Tibial nerve (tissue), 4 donors: ENCODE measurements around the gene SNX8. TPM values are rescaled to one million over a fixed set of nuclear protein-coding genes. Genes with fewer than 3 reads are reported as not detected.

Experiments
- DNase-seq, 2 donors: peaks; one replicate each; pipeline ENCODE4 v3.0.0-alpha.2; 2019; ENCODE audit warnings: low spot score in 2 of 2
- H3K27ac ChIP-seq, 4 donors: fragments of 200-600 bp; sonication (generic) in 3 of 4; one replicate each; pipeline ENCODE4 v1.5.1; 2017 to 2019; ENCODE audit warnings: mild to moderate bottlenecking in 1 of 4
- H3K27me3 ChIP-seq, 2 donors: fragments of 200-600 bp; sonication (generic) in 1 of 2; one replicate each; pipeline versions ENCODE4 v1.5.1 to v1.6.0; 2017 to 2019
- H3K36me3 ChIP-seq, 3 donors: fragments of 200-600 bp; sonication (generic); one replicate each; pipeline ENCODE4 v1.5.1; 2018 to 2019
- H3K4me1 ChIP-seq, 4 donors: fragments of 200-600 bp; sonication (generic) in 3 of 4; one replicate each; pipeline ENCODE4 v1.5.1; 2017 to 2019
- H3K4me3 ChIP-seq, 4 donors: fragments of 200-600 bp; sonication (generic) in 3 of 4; one replicate each; pipeline ENCODE4 v1.5.1; 2017 to 2019; ENCODE audit warnings: mild to moderate bottlenecking in 1 of 4, moderate library complexity in 1 of 4
- H3K9me3 ChIP-seq, 4 donors: fragments of 200-600 bp; sonication (generic) in 3 of 4; one replicate each; pipeline ENCODE4 v1.5.1; 2017 to 2019
- CTCF ChIP-seq, 5 experiments: fragments of 200-600 bp in 3 of 5; fragments of 450-650 bp in 2 of 5; sonication (generic) in 3 of 5; IDR thresholded peaks; one replicate each; pipeline ENCODE4 v1.5.1; 2016 to 2019; ENCODE audit warnings: antibody characterized with exemption in 5 of 5, mild to moderate bottlenecking in 3 of 5, moderate library complexity in 2 of 5
- EP300 ChIP-seq, 2 donors: sonication (generic); formaldehyde crosslinking; IDR thresholded peaks; one replicate each; pipeline ENCODE4 v1.6.1; 2017; ENCODE audit warnings: antibody characterized with exemption in 2 of 2, mild to moderate bottlenecking in 1 of 2
- POLR2A ChIP-seq, 2 donors: fragments of 450-650 bp; IDR thresholded peaks; one replicate each; pipeline ENCODE4 v1.6.1; 2017; ENCODE audit warnings: antibody characterized with exemption in 2 of 2, mild to moderate bottlenecking in 2 of 2, moderate library complexity in 2 of 2
- WGBS, 2 donors: methylation state at CpG; one replicate each; pipeline ENCODE4 v1.1.5; 2018; 5-methylcytosine and 5-hydroxymethylcytosine counted together
- total RNA-seq, 4 donors: library from RNA; depleted of rRNA; stranded (reverse); fragments of >200 nt; gene quantifications; one replicate each; pipeline ENCODE4 v1.1.0, GENCODE V29; 2016

SNX8 gene
- total RNA-seq, 4 donors from 2014 or later: 8.6 to 39.6 (median 18.9) TPM

- WGBS, 2 donors: 49 to 54% methylated on average over 8 of the region's 8 CpGs
- H3K4me1 ChIP-seq: peaks cover 0 to 61% (median 26%) of the 10 kb centered on the region in 4 donors
These were observed 44.8 kb upstream of the SNX8 start for GRCh38 chr7:2358968-2359527.

GRCh38 chr7:2357571-2357970 is 43.3 kb upstream of the SNX8 start:
- no peak for TF ChIP-seq EP300 (IDR thresholded peaks at IDR 0.05)
- no peak for TF ChIP-seq POLR2A (IDR thresholded peaks at IDR 0.05)
- no peak for TF ChIP-seq CTCF (IDR thresholded peaks at IDR 0.05)
- H3K4me3 ChIP-seq: no peak overlapping the region
- H3K9me3 ChIP-seq: no peaks in the 10 kb centered on the region
- H3K36me3 ChIP-seq: peaks cover 2 to 23% (median 3%) of the 10 kb centered on the region in 3 donors
- H3K27me3 ChIP-seq: no peaks in the 10 kb centered on the region
- no peak for DNase-seq
- peaks cover 0 to 72% (median 30%) of the 10 kb centered on the region in 4 donors for H3K4me1 ChIP-seq
- no peak overlapping the region for H3K27ac ChIP-seq
- WGBS, 2 donors: 37 to 48% methylated on average over 6 of the region's 6 CpGs

More at GRCh38 chr7:2358968-2359527, 44.8 kb upstream of the SNX8 start:
- TF ChIP-seq EP300 (IDR thresholded peaks at IDR 0.05) (no peak), CTCF (IDR thresholded peaks at IDR 0.05) (no peak), POLR2A (IDR thresholded peaks at IDR 0.05) (no peak)
- no peaks in the 10 kb centered on the region for H3K9me3 ChIP-seq
- no peak overlapping the region for H3K4me3 ChIP-seq
- H3K27me3 ChIP-seq: no peaks in the 10 kb centered on the region
- H3K36me3 ChIP-seq: peaks cover 4 to 38% (median 12%) of the 10 kb centered on the region in 3 donors
- DNase-seq: no peak
- no peak overlapping the region for H3K27ac ChIP-seq

GRCh38 chr7:2357165-2357564 is 42.9 kb upstream of the SNX8 start:
- Histone ChIP-seq H3K36me3 (peaks cover 0 to 19% (median 0%) of the 10 kb centered on the region in 3 donors), H3K27me3 (no peaks in the 10 kb centered on the region), H3K4me3 (no peak overlapping the region), H3K27ac (no peak overlapping the region), H3K9me3 (no peaks in the 10 kb centered on the region), H3K4me1 (peaks cover 0 to 72% (median 30%) of the 10 kb centered on the region in 4 donors)
- no peak for DNase-seq
- 64 to 74% methylated on average over 8 of the region's 8 CpGs for WGBS, 2 donors
- no peak for TF ChIP-seq EP300 (IDR thresholded peaks at IDR 0.05)

GRCh38 chr7:2355705-2356008 is 41.4 kb upstream of the SNX8 start:
- DNase-seq: no peak
- no peak for TF ChIP-seq CTCF (IDR thresholded peaks at IDR 0.05)
- TF ChIP-seq POLR2A (IDR thresholded peaks at IDR 0.05): no peak
- Histone ChIP-seq H3K4me3 (peak overlapping the region; percentile 96 to 99 (median 96)), H3K36me3 (peaks cover 0 to 4% (median 0%) of the 10 kb centered on the region in 3 donors), H3K4me1 (peaks cover 0 to 65% (median 30%) of the 10 kb centered on the region in 4 donors), H3K9me3 (no peaks in the 10 kb centered on the region), H3K27me3 (no peaks in the 10 kb centered on the region), H3K27ac (peak overlapping the region in 2 of 4 donors; percentile 80 to 100)
- WGBS, 2 donors: 4 to 7% methylated on average over 8 of the region's 9 CpGs

GRCh38 chr7:2354939-2355704 is 40.9 kb upstream of the SNX8 start:
- Histone ChIP-seq H3K4me1 (peaks cover 0 to 59% (median 30%) of the 10 kb centered on the region in 4 donors), H3K27me3 (no peaks in the 10 kb centered on the region), H3K9me3 (no peaks in the 10 kb centered on the region), H3K27ac (peak overlapping the region; percentile 36 to 100 (median 98)), H3K4me3 (peak overlapping the region; percentile 96 to 99 (median 96)), H3K36me3 (no peaks in the 10 kb centered on the region)
- TF ChIP-seq POLR2A (IDR thresholded peaks at IDR 0.05) (no peak), EP300 (IDR thresholded peaks at IDR 0.05) (no peak), CTCF (IDR thresholded peaks at IDR 0.05) (no peak)
- DNase-seq: no peak
- WGBS, 2 donors: 1% methylated on average over 29 to 68 of the region's 92 CpGs
